Gastrocnemius medialis (tissue), 4 donors: Measurements from ENCODE around the gene LRRC15.

Experiments
- CTCF ChIP-seq, 5 experiments: fragments of 450-650 bp in 3 of 5; fragments of 200-600 bp in 2 of 5; sonication (generic) in 2 of 5; IDR thresholded peaks in 4 of 5; conservative IDR thresholded peaks in 1 of 5; 1 replicate in 4 of 5; 2 replicates in 1 of 5; pipeline ENCODE4 v1.5.1; 2016 to 2019; ENCODE audit warnings: antibody characterized with exemption in 5 of 5, mild to moderate bottlenecking in 3 of 5, moderate library complexity in 3 of 5
- POLR2A ChIP-seq, 2 donors: fragments of 450-650 bp; IDR thresholded peaks; one replicate each; pipeline ENCODE4 v1.6.1; 2017; ENCODE audit warnings: antibody characterized with exemption in 2 of 2, mild to moderate bottlenecking in 2 of 2, moderate library complexity in 2 of 2

- TF ChIP-seq POLR2A (IDR thresholded peaks at IDR 0.05), result no peak
- no peak for TF ChIP-seq CTCF (IDR thresholded peaks at IDR 0.05 in 4 of 5, conservative IDR thresholded peaks at IDR 0.05 in 1 of 5)
These were observed 48.7 kb downstream of the LRRC15 start for GRCh38 chr3:194320744-194321243.
